ENCODE results near the gene CPNE1. TPM values are rescaled to one million over a fixed set of nuclear protein-coding genes. Genes with fewer than 3 reads are reported as not detected.

The CPNE1 gene
- total RNA-seq, 4 donors from 2014 or later, result 37.3 to 60.7 (median 50.1) TPM

GRCh38 chr20:35681960-35682359, 17.3 kb upstream of the CPNE1 start:
- H3K9me3 ChIP-seq, result no peaks in the 10 kb centered on the region
- TF ChIP-seq CTCF (IDR thresholded peaks at IDR 0.05 in 4 of 5, conservative IDR thresholded peaks at IDR 0.05 in 1 of 5) (no peak), POLR2A (IDR thresholded peaks at IDR 0.05) (no peak)
- ATAC-seq (no peak), DNase-seq (no peak)
- H3K4me3 ChIP-seq, result no peak overlapping the region
- no peak overlapping the region for H3K27ac ChIP-seq
- H3K27me3 ChIP-seq, result no peaks in the 10 kb centered on the region
- no peaks in the 10 kb centered on the region for H3K4me1 ChIP-seq
- H3K36me3 ChIP-seq, result peaks cover 0 to 43% of the 10 kb centered on the region in 2 donors
- in situ Hi-C loops (cut with MboI; ENCODE audit: low sequenced_read_pairs in 4 of 4), result no loop called here
- intact Hi-C loops (cut with DNase I; ENCODE audit: low total_unique reads), result no loop called here

GRCh38 chr20:35680452-35681183, 15.9 kb upstream of the CPNE1 start:
- H3K9me3 ChIP-seq, result no peaks in the 10 kb centered on the region
- intact Hi-C loops (cut with DNase I; ENCODE audit: low total_unique reads) (no loop called here), in situ Hi-C loops (cut with MboI; ENCODE audit: low sequenced_read_pairs in 4 of 4) (no loop called here)
- H3K27me3 ChIP-seq, result no peaks in the 10 kb centered on the region
- peaks cover 0 to 36% of the 10 kb centered on the region in 2 donors for H3K36me3 ChIP-seq
- TF ChIP-seq POLR2A (IDR thresholded peaks at IDR 0.05) (no peak), CTCF (IDR thresholded peaks at IDR 0.05 in 4 of 5, conservative IDR thresholded peaks at IDR 0.05 in 1 of 5) (no peak)
- no peak for ATAC-seq
- DNase-seq, result no peak
- H3K4me3 ChIP-seq, result no peak overlapping the region
- H3K27ac ChIP-seq, result no peak overlapping the region
- H3K4me1 ChIP-seq, result no peaks in the 10 kb centered on the region

- Histone ChIP-seq H3K9me3 (no peaks in the 10 kb centered on the region), H3K4me3 (no peak overlapping the region), H3K27me3 (no peaks in the 10 kb centered on the region), H3K36me3 (peaks cover 0 to 70% of the 10 kb centered on the region in 2 donors), H3K27ac (no peak overlapping the region), H3K4me1 (no peaks in the 10 kb centered on the region)
- ATAC-seq (no peak), DNase-seq (no peak)
- intact Hi-C loops (cut with DNase I; ENCODE audit: low total_unique reads), result no loop called here
- in situ Hi-C loops (cut with MboI; ENCODE audit: low sequenced_read_pairs in 4 of 4), result no loop called here
- TF ChIP-seq POLR2A (IDR thresholded peaks at IDR 0.05) (no peak), CTCF (IDR thresholded peaks at IDR 0.05 in 4 of 5, conservative IDR thresholded peaks at IDR 0.05 in 1 of 5) (no peak)
Observed at GRCh38 chr20:35674921-35675320, 10.2 kb upstream of the CPNE1 start.

- Histone ChIP-seq H3K36me3 (peaks cover 0 to 73% of the 10 kb centered on the region in 2 donors), H3K27ac (no peak overlapping the region), H3K4me1 (no peaks in the 10 kb centered on the region), H3K9me3 (no peaks in the 10 kb centered on the region), H3K4me3 (no peak overlapping the region), H3K27me3 (no peaks in the 10 kb centered on the region)
- no peak for DNase-seq
- in situ Hi-C loops (cut with MboI; ENCODE audit: low sequenced_read_pairs in 4 of 4), result no loop called here
- intact Hi-C loops (cut with DNase I; ENCODE audit: low total_unique reads), result no loop called here
- ATAC-seq, result no peak
- TF ChIP-seq CTCF (IDR thresholded peaks at IDR 0.05 in 4 of 5, conservative IDR thresholded peaks at IDR 0.05 in 1 of 5) (no peak), POLR2A (IDR thresholded peaks at IDR 0.05) (no peak)
Observed at GRCh38 chr20:35673884-35674283, 9.2 kb upstream of the CPNE1 start.

GRCh38 chr20:35669681-35670080, 5.0 kb upstream of the CPNE1 start:
- Histone ChIP-seq H3K4me1 (no peaks in the 10 kb centered on the region), H3K27me3 (no peaks in the 10 kb centered on the region), H3K4me3 (no peak overlapping the region), H3K9me3 (no peaks in the 10 kb centered on the region), H3K27ac (no peak overlapping the region), H3K36me3 (peaks cover 0 to 62% of the 10 kb centered on the region in 2 donors)
- ATAC-seq (no peak), DNase-seq (no peak)
- intact Hi-C loops (cut with DNase I; ENCODE audit: low total_unique reads), result no loop called here
- in situ Hi-C loops (cut with MboI; ENCODE audit: low sequenced_read_pairs in 4 of 4), result no loop called here
- TF ChIP-seq POLR2A (IDR thresholded peaks at IDR 0.05), result no peak
- no peak for TF ChIP-seq CTCF (IDR thresholded peaks at IDR 0.05 in 4 of 5, conservative IDR thresholded peaks at IDR 0.05 in 1 of 5)
